C4-2B (cell line): ENCODE results near the gene TNFRSF1A.

ENCODE experiments used
- CTCF ChIP-seq: fragments of 450-650 bp; conservative IDR thresholded peaks from 2 replicates; pipeline ENCODE4 v1.5.1; 2017; ENCODE audit warnings: mild to moderate bottlenecking
- ZFX ChIP-seq: fragments of 450-650 bp; IDR thresholded peaks from 2 replicates; pipeline ENCODE4 v1.6.1; 2017

DNA sequence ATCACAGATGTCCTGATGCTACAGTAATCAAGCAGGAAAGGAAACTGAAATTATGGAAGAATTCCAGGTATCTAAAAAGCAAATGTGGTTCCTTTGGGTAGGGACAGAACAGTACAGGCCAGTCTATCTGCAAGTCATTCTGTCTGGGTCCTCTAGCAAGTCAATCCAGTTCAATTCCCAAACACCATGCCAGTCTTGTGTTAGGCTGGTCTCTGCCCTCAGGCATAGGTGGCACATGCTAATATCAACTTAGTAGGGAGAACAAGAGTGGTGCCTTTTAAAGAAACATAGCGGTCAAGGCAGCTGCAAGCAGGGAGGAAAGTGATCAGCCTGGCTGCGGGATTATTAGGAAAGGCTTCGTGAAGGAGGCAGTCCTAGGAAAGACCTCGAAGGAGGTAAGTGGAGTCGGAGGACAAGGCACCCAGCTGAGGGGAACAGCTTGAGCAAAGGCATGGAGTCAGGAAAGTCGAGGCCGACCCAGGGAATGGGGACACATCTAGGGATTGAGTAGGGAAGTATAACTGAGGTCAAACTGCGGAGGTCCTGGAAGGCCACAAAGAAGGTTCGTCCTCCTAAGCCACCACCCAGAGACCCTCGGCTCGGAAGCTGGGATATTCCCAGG, 35.2 kb downstream of the TNFRSF1A start:
- TF ChIP-seq CTCF (no peak), ZFX (no peak)
